HL-60 (cell line): Measurements from ENCODE around the gene OSBPL5.

ENCODE experiments used
- DNase-seq, 2 experiments: peaks; one replicate each; pipeline ENCODE4 v3.0.0-alpha.2; 2010 to 2020; ENCODE audit warnings: low read depth in 1 of 2, low spot score in 1 of 2
- H3K27ac ChIP-seq: fragments of 250-450 bp; sonication (Bioruptor Pico); replicated peaks from 2 replicates; pipeline ENCODE4 v1.5.1; 2020; ENCODE audit warnings: mild to moderate bottlenecking, moderate library complexity
- H3K27me3 ChIP-seq: fragments of 250-450 bp; sonication (Bioruptor Pico); 2 replicates; pipeline ENCODE4 v1.5.1; 2021; ENCODE audit warnings: mild to moderate bottlenecking, moderate library complexity; ENCODE audit not compliant: insufficient read depth, poor library complexity, severe bottlenecking
- H3K4me3 ChIP-seq: replicated peaks from 2 replicates; pipeline ENCODE4 v1.5.1; 2011; ENCODE audit warnings: mild to moderate bottlenecking, control low read depth, low read length; ENCODE audit not compliant: insufficient read depth
- CTCF ChIP-seq: IDR thresholded peaks from one replicate; pipeline ENCODE4 v1.5.1; 2011; ENCODE audit warnings: low read length, control low read depth, inconsistent platforms; ENCODE audit not compliant: insufficient read depth
- GABPA ChIP-seq: IDR thresholded peaks from 2 replicates; pipeline ENCODE4 v1.6.1; 2012; ENCODE audit warnings: low read depth
- POLR2AphosphoS5 ChIP-seq: IDR thresholded peaks from 2 replicates; pipeline ENCODE4 v1.6.1; 2012; ENCODE audit warnings: low read depth
- REST ChIP-seq: IDR thresholded peaks from 2 replicates; pipeline ENCODE4 v1.6.1; 2012; ENCODE audit warnings: low read depth; ENCODE audit not compliant: insufficient replicate concordance
- SPI1 ChIP-seq: IDR thresholded peaks from 2 replicates; pipeline ENCODE4 v1.6.1; 2012; ENCODE audit warnings: low read depth, mild to moderate bottlenecking, borderline replicate concordance

The OSBPL5 gene

GRCh38 chr11:3202759-3203158 lies 37.6 kb upstream of the OSBPL5 start:
- Histone ChIP-seq H3K27me3 (peaks cover 32% of the 10 kb centered on the region), H3K4me3 (no peak overlapping the region), H3K27ac (no peak overlapping the region)
- DNase-seq = no peak
- TF ChIP-seq REST = no peak
- no peak for TF ChIP-seq GABPA
- TF ChIP-seq CTCF = no peak
- TF ChIP-seq SPI1 = no peak
- no peak for TF ChIP-seq POLR2AphosphoS5

- TF ChIP-seq SPI1 (no peak), CTCF (no peak), GABPA (no peak), REST (no peak), POLR2AphosphoS5 (no peak)
- no peak overlapping the region for H3K27ac ChIP-seq
- no peak overlapping the region for H3K4me3 ChIP-seq
- no peak for DNase-seq
- H3K27me3 ChIP-seq = peaks cover 32% of the 10 kb centered on the region
These were observed 37.2 kb upstream of the OSBPL5 start for GRCh38 chr11:3202305-3202704.

GRCh38 chr11:3201677-3202181 lies 36.6 kb upstream of the OSBPL5 start:
- Histone ChIP-seq H3K27ac (no peak overlapping the region), H3K27me3 (peaks cover 32% of the 10 kb centered on the region), H3K4me3 (no peak overlapping the region)
- TF ChIP-seq CTCF = no peak
- TF ChIP-seq GABPA = no peak
- TF ChIP-seq REST = no peak
- TF ChIP-seq SPI1 = no peak
- TF ChIP-seq POLR2AphosphoS5 = no peak
- no peak for DNase-seq
